HG03432 (cell line): ENCODE data around the gene FBXO41.

Experiments
- ATAC-seq: cut with Tn5 transposase; IDR thresholded peaks from one replicate; pipeline ENCODE4 v1.9.1; 2021; ENCODE audit warnings: mild to moderate bottlenecking, moderate library complexity; ENCODE audit not compliant: unreplicated experiment

FBXO41 gene

GRCh38 chr2:73249636-73250035 lies 34.6 kb downstream of the FBXO41 start:
- no peak for ATAC-seq

GRCh38 chr2:73246850-73247249 lies 37.4 kb downstream of the FBXO41 start:
- no peak for ATAC-seq

GRCh38 chr2:73244580-73244979 lies 39.7 kb downstream of the FBXO41 start:
- ATAC-seq: no peak

- no peak for ATAC-seq
These were observed 40.3 kb downstream of the FBXO41 start for GRCh38 chr2:73243884-73244570.

GRCh38 chr2:73239776-73240175 lies 44.5 kb downstream of the FBXO41 start:
- ATAC-seq: no peak

- no peak for ATAC-seq
These were observed 45.3 kb downstream of the FBXO41 start for GRCh38 chr2:73238976-73239375.

GRCh38 chr2:73238149-73238548 lies 46.1 kb downstream of the FBXO41 start:
- ATAC-seq: no peak

- no peak for ATAC-seq
These were observed 47.1 kb downstream of the FBXO41 start for GRCh38 chr2:73237168-73237567.

GRCh38 chr2:73235315-73236028 lies 48.8 kb downstream of the FBXO41 start:
- no peak for ATAC-seq

- ATAC-seq: peak; percentile 63
These were observed 50.1 kb downstream of the FBXO41 start, which contains the start of gene CCT7 for GRCh38 chr2:73233932-73234832. Gene CCT7 (plus strand): TSS chr2:73234308. CDS start chr2:73234379, 71 bp downstream.

GRCh38 chr2:73233154-73233931 lies 50.9 kb downstream of the FBXO41 start, which contains the start of gene PRADC1:
Gene PRADC1 (minus strand): TSS chr2:73233239. CDS start chr2:73233160, 79 bp downstream.
- peak; percentile 89 for ATAC-seq

GRCh38 chr2:73232403-73233153 lies 51.7 kb downstream of the FBXO41 start:
- peak; percentile 13 for ATAC-seq

GRCh38 chr2:73228631-73229030 lies 55.6 kb downstream of the FBXO41 start:
- ATAC-seq: no peak

- ATAC-seq: no peak
These were observed 57.2 kb downstream of the FBXO41 start for GRCh38 chr2:73227086-73227485.

GRCh38 chr2:73225513-73226360 lies 58.5 kb downstream of the FBXO41 start:
- no peak for ATAC-seq

- ATAC-seq: no peak
These were observed 60.5 kb downstream of the FBXO41 start for GRCh38 chr2:73223821-73224220.

- ATAC-seq: no peak
These were observed 66.0 kb downstream of the FBXO41 start for GRCh38 chr2:73218298-73218697.

GRCh38 chr2:73217826-73218225 lies 66.5 kb downstream of the FBXO41 start:
- ATAC-seq: no peak

- no peak for ATAC-seq
These were observed 67.1 kb downstream of the FBXO41 start for GRCh38 chr2:73217160-73217559.
